Tibial nerve (tissue), 4 donors: ENCODE results near the gene TOMM22.

Experiments used
- EP300 ChIP-seq, 2 donors: sonication (generic); formaldehyde crosslinking; IDR thresholded peaks; one replicate each; pipeline ENCODE4 v1.6.1; 2017; ENCODE audit warnings: antibody characterized with exemption in 2 of 2, mild to moderate bottlenecking in 1 of 2
- POLR2A ChIP-seq, 2 donors: fragments of 450-650 bp; IDR thresholded peaks; one replicate each; pipeline ENCODE4 v1.6.1; 2017; ENCODE audit warnings: antibody characterized with exemption in 2 of 2, mild to moderate bottlenecking in 2 of 2, moderate library complexity in 2 of 2
- TF ChIP-seq, protein P1 (sequence below), 5 experiments: fragments of 200-600 bp in 3 of 5; fragments of 450-650 bp in 2 of 5; sonication (generic) in 3 of 5; IDR thresholded peaks; one replicate each; pipeline ENCODE4 v1.5.1; 2016 to 2019; ENCODE audit warnings: antibody characterized with exemption in 5 of 5, mild to moderate bottlenecking in 3 of 5, moderate library complexity in 2 of 5

- TF ChIP-seq, protein P1, sequence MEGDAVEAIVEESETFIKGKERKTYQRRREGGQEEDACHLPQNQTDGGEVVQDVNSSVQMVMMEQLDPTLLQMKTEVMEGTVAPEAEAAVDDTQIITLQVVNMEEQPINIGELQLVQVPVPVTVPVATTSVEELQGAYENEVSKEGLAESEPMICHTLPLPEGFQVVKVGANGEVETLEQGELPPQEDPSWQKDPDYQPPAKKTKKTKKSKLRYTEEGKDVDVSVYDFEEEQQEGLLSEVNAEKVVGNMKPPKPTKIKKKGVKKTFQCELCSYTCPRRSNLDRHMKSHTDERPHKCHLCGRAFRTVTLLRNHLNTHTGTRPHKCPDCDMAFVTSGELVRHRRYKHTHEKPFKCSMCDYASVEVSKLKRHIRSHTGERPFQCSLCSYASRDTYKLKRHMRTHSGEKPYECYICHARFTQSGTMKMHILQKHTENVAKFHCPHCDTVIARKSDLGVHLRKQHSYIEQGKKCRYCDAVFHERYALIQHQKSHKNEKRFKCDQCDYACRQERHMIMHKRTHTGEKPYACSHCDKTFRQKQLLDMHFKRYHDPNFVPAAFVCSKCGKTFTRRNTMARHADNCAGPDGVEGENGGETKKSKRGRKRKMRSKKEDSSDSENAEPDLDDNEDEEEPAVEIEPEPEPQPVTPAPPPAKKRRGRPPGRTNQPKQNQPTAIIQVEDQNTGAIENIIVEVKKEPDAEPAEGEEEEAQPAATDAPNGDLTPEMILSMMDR (IDR thresholded peaks at IDR 0.05), result no peak
- TF ChIP-seq POLR2A (IDR thresholded peaks at IDR 0.05), result no peak
- TF ChIP-seq EP300 (IDR thresholded peaks at IDR 0.05), result no peak
Measured at GRCh38 chr22:38710866-38711265, 29.1 kb downstream of the TOMM22 start.
